DMS 273 treated with DMSO at 0.1 percent for 48 hours (cell line): ENCODE data around the gene COL1A1.

Experiments used
- DNase-seq: peaks from one replicate; lab custom pipeline; 2025; lab: John Stamatoyannopoulos, UW

Gene COL1A1

DNA sequence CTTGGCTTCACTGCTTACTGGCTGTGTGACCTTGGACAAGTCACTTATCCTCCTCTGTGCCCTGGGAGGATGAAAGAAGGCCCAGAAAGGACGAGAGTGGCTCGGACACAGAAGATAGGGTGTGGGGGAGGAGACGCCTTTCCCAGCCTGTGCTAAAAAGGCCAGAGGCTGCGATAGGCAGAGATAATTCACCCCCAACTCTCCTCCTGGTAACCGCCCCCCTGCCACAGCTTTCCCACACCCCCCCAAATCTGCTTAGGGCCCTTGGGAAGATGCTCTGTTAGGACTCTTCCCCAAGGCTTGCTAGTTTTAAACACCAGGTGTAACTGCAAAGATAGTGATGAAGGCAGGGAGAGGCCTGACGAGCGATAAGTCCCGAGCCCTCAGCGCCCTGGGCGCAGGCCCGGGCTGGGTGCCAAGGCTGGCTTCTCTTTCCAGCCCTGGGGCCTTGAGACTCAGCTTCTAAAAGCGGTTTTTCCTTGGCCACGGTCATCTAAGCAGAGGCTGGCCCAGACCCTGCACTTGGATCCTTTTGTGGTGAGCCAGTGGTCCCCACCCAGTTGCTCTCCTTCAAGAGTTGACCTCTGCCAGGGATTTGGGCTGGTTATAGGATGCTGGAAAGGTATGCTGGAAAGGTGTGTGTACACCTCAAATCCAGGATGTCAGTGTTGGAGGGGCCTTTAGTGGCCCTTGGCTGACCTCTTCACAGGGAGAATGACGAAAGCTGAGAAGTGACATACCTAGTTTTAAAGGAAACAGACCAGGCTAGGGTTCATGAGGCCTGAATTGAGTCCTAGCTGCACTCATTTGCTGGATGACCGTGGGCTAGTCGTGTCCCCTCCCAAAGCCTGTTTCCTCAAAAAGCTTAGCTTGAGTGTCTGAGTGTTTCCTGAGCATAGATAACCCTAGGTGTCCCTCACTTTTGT is 47.5 kb downstream of the COL1A1 start:
- DNase-seq, result no peak

GRCh38 chr17:50152736-50153135 is 48.7 kb downstream of the COL1A1 start:
- no peak for DNase-seq

GRCh38 chr17:50151937-50152547 is 49.4 kb downstream of the COL1A1 start:
- DNase-seq, result peak; percentile 81

DNA sequence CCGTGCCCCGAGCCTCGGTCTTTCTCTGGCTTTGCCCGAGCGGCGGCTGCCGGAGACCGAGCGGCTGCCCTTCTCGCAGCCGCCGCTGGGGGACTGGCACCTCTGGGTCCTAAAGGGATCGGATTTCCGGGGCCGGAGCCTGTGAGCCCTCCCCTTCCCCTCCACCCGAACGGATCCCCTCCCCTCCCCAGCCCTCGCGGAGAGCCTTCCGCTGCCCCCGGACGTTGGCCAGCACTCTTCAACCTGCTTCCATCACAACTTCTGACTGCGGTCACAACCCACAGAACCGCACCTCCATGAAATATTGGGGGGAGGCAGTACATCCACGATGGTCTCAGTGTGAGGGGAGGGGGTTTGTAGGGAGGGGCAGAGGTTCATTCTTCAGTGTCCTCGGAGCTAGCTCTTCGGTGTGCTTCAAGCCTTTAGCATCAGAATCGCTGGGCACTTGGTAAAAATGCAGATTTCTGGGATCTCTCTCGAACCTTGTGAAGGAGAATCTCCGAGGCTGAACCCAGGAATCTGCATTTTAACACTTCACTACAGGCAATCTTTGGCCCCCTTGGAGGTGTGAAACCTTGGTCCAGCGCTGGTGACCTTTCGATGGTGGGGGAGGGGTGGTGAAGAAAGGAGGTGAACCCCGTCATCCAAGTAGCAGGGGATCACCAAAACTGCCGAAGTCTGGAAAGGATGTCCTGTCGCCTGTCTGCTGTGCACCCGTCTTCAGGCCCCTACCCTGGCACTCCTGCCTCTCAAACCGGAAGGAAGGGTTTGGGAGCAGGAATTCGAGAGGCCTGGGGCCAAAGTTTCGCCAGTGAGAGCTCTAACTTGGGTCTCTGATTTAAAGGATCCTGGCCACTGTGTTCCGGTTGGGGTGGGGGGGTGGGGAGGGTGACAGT is 50.1 kb downstream of the COL1A1 start:
- DNase-seq, result peak; percentile 54

DNA sequence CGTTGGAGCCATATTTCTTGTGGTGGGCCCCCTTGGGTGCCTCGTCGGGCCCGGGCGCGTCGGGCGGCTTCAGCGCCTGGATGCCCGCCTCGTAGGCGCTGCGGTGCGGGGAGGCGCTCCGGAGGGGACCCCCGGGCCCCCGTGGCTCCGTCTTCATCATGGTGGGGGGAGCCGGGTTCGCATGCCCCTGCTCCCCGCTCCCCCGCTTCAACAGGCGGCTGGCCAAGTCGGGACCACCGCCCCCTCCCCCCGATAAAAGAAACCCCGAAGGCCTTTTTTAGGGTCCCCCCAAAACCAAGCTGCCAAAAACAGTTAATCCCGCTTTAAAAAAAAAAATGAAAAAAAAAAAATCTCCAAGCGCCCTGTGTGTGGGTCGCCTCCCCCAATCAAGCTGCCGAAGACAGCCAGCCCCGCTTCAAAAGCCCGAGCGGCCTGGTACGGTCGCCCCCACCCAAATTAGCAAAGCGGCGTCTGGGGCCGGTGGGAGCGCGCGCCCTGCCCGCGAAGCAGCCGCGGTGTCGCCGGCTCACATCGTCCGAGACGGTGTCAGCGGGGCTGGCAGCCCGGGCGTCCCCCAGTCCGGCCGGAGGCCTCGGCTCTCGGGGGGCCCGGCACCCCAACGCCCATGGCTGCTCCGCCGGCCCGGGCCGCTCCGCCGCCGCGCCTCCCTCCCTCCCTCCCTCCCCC is 50.9 kb downstream of the COL1A1 start, which contains the start of gene PPP1R9B:
Gene PPP1R9B (minus strand): TSS at position 324 of the 687 bp plus-strand sequence. CDS start 164 bp downstream, at position 160.
- DNase-seq, result no peak

DNA sequence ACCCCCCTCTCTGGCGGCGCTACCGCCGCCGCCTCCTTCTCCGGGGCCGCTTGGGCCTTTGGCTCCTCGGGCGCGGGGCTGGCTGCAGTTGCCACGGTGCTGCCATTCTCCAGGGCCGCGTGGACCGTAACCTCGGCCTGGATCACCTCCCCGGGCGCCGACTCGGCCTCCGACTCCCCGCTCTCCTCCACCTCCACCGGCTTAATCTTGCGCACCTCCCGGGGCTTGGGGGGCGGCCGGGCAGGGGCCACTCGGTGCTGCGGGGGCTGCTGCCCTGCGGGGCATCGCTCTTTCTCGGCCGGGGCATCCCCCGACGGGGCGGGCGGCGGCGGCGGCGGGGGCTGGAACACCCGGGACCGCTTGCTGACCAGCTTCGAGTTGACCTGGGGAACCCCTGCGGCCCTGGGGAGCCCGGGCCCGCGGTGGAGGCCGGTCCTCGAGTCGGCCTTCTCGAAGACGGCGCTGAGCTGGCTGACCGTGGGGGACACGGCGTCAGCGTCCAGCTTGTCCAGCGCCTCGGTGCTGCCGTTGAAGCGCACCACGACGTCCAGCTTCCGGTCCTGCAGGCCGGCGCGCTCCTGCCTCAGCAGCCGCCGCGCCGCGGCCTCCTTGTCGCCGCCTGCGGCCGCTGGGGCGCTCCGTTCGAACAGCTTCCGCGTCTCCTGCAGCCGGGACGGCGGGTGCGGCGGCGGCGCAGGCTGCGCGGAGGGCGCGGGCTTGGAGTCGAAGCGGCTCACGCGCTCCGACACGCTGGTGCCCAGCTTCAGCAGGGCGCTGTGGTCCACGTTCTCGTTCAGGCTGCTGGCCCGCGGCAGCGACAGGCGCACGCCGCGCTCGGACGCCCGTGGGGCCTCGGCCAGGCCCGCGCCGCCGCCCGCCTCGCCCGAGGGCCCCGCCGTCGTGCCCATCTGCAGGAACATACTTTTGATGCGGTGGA is 51.7 kb downstream of the COL1A1 start:
- no peak for DNase-seq

- DNase-seq, result no peak
Measured at GRCh38 chr17:50149091-50149416, 52.4 kb downstream of the COL1A1 start.

DNA sequence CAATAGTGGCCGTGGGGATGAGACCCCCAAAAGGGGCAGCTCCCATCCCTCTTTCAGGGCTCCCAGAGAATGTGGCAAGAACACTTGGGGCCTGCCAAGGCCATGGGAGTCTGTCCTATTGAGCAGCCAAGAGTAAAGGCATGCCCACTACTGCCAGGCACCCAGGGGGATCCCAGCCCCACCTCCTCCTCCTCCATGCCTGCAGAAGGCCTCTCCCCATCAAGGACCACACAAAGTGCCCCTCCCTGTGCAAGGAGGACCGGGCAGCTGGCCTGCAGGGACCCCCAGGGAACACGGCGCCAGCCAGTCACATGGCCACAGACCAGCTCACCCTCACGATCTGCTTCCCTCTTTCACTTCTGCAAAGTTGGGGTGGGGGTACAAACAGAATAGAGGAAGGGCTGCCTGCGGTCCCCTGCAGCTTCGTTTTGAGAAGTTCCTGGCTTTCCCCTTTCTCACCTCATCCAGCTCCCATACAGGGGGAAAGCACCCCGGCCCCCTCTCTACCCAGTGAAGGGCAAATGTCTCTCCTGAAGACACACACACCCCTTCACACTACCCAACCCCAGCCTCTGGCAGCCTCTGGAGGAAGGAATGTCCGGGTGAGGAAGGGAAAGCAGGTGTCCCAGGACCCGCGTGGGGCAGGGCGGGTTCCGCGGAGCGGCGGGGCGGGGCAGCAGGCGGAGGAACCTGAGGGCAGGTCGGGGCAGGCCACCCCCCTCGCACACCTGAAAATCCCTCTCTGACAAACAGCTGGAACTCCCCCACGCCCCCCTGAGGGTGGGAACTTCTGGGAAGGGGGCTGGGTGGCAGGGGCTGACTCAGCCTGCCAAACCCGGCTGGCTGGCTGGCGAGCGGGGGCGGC is 53.0 kb downstream of the COL1A1 start:
- DNase-seq, result no peak

DNA sequence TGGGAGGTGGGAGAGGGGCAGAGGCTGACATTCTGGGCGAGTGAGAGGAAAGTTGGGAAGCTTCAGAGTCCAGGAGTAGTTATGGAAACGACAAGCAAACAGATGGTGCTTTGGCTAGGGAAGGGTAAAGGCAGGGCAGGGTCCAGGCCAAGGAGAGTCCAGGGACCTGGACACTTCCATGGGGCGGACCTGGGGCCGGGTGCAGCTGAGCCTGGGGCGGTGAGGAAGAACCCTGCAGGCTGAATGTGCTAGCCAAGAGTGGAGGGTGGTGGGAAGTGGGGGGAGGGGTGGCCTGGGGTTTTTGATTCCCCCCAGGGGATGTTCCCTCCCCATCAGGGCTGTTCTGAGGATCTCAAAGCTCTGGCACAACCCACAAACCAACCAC is 53.6 kb downstream of the COL1A1 start:
- DNase-seq, result no peak

- DNase-seq, result no peak
Measured at GRCh38 chr17:50146927-50147665, 54.3 kb downstream of the COL1A1 start.

GRCh38 chr17:50146230-50146926 is 55.1 kb downstream of the COL1A1 start:
- no peak for DNase-seq

DNA sequence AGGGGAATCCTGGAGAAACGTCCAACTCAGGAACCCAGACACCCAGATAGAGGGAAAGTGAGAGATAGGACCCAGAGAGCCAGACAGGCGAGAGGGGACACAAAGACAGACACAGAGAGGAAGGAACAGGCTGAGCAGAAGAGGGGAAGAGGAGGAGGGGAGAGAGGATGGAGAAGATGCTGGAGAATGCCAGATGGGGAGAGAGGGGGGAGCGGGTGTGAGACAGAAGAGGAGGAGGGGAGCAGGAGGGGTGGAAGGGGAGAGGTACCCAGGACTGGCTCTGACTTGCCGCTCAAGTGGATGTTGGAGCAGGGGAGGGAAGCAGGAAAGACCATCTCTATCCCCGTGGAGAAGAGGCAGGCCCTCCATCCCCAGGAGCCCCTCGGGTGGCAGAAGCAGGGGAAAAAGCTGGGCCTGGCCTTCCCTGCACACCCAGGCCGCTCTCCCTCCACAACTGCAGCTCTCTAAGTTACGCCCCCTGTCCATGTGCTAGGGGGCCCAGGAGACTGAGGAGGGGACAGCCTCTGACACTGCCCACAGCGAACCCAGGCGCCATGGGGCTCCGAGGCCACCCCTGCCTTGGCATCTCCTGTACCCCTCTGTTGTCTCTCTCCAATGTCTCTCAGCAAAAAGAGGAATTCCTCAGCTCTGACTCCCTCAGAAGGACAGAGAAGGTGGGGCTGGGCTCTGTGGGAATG is 55.8 kb downstream of the COL1A1 start:
- DNase-seq, result no peak

DNA sequence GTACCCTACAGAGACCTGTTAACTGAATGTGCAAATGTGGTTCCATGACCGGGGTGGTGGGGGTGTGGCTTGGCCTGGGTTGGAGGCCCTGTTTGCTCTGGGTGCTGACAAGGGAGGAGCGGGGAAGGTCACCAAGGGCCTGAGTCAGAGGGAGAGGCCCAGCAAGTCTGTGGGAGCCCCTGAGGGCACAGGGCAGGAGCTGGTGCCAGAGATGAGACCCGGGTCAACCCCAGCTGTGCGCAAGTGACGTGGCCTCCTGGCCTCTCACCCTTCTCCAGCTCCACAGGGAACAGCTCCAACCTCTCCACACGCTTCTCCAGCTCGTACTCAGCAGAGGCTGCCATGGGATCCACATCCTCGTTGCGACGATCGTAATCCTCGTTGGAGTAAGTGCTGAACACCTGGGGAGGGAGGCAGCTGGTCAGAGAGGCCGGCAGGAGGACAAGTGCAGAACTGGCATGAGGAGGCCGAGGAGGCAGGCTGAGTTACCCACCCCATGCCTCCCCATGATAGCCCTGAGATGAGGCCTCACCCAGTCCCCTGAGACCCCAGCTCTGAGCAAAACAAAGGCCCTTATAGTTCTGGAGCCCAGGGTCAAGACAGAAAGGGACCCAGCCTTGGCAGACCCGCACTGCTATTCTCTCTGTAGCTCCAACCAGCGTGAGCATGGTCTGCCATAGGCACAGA is 56.4 kb downstream of the COL1A1 start:
- DNase-seq, result no peak

DNA sequence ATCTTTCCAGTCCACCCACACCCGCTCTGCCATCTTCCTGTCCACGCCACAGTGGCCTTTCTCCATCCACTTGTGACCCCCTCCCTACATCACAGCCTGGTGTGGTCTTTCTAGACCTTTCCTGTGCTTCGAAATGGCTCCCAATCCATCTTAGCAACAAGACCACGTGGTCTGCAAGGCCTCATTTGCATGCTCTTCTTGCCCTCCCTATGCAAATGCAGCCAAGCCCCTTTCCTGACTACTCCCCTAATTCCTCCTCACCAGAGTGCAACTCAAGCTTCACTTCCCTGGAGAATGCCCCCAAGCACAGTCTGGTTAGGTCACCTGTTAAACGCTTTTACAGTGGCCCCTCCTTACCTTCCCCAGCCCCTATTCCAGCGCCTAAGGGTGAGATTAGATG is 57.1 kb downstream of the COL1A1 start:
- no peak for DNase-seq

DNA sequence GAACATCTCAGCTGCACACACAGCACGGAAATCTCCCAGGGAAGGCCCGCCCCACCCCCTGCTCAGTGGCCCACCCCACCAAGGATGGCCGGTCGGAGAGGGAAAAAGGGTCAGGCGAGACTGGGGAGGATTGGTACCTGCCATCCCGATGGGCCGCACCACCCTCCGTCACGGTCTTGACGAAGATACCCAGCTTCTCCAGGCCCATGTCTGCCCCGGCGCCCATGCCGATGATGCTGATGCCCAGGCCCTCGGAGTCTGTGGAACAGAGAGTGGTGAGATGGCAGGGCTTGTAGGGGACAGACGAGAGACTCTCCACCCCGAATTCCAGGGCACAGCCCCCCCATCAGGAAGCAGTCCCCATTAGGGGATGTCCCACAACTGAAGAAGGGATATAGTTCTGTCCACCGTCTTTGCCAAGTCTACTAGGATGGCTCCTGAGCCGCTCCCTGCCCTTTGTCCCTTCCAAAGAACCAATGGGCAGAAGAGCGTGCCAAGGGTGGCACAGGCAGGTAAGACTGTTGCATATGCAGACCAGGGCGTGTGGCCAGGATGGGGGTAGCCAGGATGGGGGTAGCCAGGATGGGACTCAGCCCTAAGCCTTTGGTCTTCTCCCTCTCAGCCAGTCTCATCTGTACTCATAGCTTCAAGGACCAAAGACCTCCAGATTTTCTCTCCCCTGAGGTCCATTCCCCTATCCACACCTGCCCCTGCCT is 57.8 kb downstream of the COL1A1 start:
- no peak for DNase-seq

- DNase-seq, result no peak
Measured at GRCh38 chr17:50141745-50142110, 59.7 kb downstream of the COL1A1 start.
